Measurements from ENCODE around the gene SLC25A21.
A peak's percentile ranks its signal among the peaks of the same experiment; 100 is the strongest.
"Not testable (repeated sequence)": the region's sequence is repeated elsewhere in the genome, so short reads cannot be mapped to it uniquely, and the experiment has no call there.

Gene SLC25A21

DNA sequence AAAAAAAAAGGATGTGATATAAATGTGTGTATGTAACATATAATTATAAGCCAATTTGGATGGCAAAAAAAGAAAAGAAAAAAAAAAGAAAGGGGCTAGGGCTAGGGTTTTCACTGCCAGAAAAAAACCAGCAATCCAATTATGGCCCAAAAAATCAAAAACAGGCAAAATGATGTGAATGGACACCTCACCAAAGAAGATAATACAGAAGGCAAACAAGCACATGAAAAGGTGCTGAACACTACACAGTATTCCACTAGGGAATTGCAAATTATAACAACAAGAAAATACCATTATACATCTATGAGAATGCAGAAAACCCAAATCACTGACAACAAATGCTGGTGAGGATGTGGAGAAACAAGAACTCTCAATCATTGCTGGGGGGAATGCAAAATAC lies 13.3 kb upstream of the SLC25A21 start:
- no peak for DNase-seq

DNA sequence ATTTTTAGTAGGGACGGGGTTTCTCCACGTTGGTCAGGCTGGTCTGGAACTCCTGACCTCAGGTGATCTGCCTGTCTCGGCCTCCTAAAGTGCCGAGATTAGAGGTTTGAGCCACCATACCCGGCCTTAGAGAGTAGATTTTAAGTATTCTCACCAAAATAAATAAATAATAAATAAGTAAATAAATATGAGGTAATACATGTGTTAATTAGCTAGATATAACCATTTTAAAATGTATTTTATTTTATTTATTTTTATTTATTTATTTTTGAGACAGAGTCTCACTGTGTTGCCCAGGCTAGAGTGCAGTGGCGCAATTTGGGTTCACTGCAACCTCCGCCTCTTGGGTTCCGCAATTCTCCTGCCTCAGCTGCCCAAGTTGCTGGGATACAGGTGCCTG lies 12.1 kb upstream of the SLC25A21 start:
- not testable (repeated sequence) for DNase-seq

DNA sequence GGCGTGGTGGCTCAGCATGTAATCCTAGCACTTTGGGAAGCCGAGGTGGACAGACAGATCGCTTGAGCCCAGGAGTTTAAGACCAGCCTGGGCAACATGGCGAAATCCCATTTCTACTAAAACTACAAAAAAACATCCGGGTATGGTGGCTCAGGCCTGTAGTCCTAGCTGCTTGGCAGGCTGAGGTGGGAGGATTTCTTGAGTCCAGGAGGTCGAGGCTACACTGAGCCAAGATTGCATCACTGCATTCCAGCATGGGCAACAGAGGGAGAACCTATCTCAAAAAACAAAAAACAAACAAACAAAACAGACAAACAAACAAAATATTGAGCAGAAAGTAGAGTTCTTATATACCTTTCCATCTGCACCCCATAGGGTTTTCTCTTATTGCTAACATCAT lies 9.0 kb upstream of the SLC25A21 start:
- no peak for DNase-seq

DNA sequence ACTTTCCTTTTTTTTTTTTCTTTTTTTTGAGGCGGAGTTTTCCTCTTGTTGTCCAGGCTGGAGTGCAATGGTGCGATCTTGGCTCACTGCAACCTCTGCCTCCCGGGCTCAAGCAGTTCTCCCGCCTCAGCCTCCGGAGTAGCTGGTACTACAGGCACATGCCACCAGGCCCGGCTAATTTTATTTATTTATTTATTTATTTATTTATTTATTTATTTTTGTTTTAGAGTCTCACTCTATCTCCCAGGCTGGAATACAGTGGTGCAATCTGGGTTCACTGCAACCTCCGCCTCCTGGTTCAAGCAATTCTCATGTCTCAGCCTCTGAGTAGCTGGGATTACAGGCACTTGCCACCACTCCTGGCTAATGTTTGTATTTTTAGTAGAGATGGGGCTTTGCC lies 8.5 kb upstream of the SLC25A21 start:
- DNase-seq, result not testable (repeated sequence)

DNA sequence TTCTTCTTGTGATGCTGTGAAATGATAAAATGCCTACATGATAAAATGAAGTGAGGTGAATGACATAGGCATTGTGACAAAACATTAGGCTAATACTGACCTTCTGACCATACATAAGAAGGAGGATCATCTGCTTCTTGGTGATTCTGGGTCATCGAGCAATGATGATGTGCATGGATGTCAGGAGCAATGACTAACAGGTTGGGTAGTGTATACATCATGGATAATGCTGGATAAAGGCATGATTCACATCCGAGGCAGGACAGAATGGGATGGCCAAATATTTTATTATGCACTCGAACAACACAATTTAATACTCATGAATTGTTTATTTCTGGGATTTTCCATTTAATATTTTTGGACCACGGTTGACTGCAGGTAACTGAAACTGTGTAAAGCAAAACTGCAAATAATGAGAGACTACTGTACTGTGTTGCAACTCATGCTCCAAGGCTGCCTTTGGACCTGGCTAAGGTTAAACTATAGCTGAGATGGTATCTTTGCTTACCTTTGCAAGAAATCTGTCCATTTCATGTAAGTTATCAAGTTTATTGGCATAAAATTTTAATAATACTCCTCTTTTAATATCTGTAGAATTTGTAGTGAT lies 7.6 kb upstream of the SLC25A21 start:
- no peak for DNase-seq

DNA sequence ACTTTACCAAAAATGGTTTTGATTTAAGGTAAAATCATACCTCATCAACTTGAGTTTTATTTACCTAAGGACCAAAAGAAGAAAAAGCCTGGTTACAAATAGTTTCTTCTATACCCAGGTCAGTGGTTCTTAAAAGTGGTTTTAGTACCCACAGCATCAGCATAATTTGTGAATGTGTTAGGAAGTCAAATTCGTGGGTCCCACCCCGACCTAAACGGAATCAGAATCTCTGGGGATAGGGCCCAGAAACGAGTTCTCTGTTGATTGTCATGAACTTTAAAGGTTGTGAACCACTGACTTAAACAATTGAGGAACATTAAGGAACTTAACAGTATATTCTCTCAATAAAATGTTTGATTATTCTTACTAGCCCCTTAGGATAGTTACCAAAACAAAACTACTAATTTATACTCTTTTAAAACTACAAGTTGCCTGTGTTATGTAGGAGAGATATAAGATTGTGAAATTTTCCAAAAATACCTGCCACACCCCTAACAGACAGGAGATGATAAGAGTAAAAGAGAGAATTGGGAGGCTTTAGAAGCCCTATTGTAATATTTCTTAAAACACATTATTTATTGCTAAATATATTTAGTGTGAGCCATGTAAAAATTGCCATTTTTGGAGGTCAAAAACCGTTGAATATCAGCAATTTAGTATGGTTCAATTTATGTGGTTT lies 669 bp upstream of the SLC25A21 start:
- no peak for DNase-seq

DNA sequence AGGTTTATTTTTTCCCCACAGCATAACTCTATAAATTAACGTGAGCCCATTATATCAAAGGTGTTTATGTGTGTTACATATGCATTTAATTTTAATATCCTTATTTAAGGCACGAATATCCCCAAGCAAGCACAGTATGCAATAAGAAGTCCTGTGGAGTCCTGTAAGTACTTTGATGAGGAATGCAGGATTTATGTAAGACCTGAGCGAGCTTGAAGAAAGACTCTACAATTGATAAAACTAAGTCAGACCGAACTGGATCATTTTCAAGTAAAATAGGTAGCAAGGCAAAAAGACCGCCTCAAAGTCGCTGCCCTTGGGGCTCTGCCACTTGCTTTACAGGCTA lies 755 bp downstream of the SLC25A21 start:
- no peak for DNase-seq

DNA sequence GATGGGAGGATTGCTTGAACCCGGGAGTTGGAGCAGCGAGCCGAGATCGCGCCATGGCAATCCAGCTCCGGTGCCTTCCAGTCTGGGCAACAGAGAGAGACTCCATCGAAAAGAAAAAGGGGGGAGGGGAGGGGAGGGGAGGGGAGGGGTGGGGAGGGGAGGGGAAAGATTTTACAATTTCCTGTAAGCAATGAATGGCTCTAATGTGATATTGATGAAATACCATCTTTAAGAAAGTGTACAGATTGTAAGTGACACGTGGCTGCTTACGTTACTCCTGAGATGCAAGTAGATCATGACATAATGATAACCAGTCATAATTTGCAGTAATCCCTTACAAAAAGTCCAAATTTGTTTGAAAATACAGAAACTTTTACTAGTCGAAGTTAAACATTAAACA lies 1.4 kb downstream of the SLC25A21 start:
- DNase-seq, result no peak

DNA sequence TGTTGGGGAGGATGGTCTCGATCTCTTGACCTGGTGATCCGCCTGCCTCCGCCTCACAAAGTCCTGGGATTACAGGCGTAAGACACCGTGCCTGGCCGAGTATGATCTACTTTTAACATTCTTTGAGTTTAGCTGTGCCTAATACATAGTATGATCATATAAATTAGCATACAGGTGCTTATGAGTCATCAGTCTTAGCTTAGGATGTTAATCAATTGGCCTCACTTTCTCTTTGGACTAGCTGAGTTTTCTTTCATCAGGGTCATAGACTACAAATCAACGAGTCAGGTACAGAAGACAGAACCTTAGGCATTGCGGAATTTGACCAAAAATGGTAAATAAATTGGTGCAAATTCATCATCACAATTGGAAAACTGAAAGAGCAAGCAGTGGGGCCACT lies 2.2 kb downstream of the SLC25A21 start:
- DNase-seq, result no peak

DNA sequence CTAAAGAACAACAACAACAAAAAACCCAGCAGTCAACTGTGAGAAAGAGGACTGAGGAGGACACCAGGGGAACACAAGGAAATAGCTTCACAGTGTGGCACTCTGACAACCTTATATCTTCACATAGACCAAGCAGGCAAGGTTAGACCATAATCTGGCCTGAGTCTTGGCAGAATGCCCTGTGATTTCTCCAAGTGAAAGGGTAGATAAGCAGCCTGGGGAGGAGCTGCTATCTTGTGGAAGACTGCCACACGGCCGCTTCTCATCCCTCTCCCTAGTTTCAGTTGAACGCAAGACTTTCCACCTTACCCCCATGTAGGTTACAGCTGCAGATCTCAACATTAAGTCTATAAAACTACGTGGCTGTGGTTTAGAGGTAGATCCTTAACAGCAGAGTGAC lies 3.7 kb downstream of the SLC25A21 start:
- DNase-seq, result no peak

DNA sequence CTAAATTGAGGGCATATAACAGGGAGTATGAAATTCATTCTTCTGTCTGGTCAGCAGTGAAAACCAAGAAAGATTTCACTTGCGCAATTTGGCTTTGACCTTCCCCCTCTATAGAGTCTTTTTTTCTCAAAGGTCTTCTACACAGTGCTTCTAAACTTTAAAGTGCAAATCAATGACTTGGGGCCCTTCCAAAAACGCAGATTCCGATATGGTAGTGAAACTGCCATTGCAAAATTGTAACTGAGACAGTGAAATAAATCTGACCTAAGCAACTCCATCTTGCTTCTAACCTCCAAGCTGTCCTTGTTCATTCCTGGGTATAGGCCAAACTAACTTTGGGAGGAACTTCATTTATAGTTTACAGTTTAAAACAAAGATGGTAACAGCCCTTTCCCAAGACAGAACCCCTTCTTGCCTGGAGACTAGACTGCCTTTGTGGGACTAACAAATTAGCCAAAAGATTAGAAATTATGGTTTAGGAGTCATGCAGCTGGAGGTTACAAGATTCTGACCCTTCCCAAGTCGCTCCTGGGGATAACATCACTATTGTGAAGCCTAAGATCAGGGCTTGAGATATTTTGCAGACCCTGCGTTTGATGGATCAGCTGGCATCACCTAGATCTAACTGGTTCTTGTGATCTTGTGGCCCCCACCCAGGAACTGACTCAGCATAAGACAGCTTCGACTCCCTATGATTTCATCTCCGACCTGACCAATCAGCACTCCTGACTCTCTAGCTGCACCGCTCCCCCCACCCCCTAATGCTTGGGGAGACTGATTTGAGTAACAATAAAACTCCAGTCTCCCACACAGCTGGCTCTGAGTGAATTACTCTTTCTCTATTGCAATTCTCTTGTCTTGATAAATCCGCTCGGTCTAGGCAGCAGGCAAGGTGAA lies 5.0 kb downstream of the SLC25A21 start:
- DNase-seq, result no peak

DNA sequence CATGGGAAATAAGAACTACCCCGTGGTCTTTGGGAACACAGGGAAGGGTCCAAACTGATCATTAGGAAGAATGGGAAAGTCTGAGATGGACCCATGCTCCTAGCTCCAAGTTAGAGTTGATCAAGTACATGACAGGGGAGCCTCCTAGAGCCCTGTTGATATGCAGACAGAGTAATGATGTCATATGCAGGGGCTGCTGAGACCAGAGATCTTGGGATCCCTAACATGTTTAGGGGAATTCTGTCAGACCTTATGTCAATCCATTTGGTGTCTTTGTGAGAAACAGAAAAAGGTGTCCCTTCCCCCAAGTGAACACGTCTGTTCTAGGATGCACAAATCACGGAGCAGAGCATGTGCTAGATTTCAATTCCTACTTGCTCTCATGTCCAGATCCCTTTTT lies 6.6 kb downstream of the SLC25A21 start:
- no peak for DNase-seq

DNA sequence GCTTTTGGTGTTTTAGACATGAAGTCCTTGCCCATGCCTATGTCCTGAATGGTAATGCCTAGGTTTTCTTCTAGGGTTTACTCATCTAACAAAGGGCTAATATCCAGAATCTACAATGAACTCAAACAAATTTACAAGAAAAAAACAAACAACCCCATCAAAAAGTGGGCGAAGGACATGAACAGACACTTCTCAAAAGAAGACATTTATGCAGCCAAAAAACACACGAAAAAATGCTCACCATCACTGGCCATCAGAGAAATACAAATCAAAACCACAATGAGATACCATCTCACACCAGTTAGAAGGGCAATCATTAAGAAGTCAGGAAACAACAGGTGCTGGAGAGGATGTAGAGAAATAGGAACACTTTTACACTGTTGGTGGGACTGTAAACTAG lies 10.1 kb downstream of the SLC25A21 start:
- DNase-seq, result not testable (repeated sequence)

DNA sequence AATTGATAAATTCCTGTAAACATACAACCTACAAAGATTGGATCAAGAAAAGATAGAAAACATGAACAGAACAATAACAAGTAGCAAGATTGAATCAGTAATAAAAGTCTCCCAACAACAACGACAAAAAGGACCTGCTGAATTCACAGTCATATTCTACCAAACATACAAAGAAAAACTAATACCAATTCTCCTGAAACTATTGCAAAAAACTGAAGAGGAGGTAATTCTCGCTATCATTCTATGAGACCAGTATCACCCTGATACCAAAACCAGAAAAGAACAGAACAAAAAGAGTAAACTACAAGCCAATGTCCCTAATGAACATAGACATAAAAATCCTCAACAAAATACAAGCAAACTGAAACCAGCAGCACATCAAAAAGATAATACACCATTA lies 14.4 kb downstream of the SLC25A21 start:
- no peak for DNase-seq

DNA sequence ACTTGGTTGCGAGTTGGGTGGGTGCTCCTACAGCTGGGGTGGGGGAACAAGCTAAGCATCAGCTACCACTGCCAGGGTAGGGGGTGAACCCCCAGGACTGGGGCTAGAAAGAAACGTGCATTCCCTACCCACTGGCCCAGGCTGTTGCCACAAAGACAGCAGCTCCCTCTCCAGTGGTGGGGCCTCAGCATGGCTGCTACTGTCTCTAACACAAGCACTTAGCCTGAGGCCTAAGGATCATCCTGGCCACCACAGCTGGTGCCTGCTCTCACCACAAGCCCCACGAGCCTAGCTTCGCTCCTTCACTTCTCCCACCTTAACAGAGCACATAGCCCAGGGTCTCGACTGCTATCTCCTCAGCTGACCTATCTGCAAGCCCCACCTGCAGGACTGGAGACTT lies 18.9 kb downstream of the SLC25A21 start:
- no peak for DNase-seq

DNA sequence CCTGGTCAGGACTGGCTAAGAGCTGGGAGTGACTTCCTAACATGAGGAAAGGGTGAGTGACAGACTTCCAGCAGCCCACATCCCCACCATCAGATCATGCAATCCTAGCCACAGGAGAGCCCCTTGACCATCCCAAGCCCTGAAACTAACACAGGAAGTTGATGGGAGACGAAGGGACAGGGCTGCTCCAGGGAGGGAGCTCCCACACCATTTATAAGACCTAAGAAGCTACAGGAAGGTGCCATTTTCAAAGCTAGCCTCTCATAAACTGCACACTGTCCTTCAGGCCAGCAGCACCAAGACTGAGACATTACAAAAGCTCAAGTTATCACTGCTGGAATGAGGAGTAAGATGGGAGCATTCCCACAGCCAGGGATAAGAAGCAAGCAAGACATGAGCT lies 19.4 kb downstream of the SLC25A21 start:
- no peak for DNase-seq

DNA sequence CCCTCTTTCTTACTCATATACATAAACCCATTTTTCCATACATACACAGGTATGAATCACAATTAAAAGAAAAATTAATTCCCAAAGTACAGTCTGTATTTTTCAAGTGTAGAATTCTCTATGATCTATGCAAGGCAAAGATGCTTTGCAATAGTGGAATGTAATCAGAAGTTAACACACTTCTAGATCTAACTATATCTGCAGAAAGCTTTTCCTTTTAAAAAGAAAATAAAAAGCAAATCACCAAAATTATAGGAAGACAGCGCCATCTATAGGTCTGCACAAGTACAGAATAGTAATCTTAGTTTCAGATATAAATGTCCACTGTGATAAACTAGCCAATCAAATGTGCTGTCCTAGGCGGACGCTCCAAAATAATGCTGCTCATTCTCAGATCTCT lies 22.0 kb downstream of the SLC25A21 start:
- DNase-seq, result no peak

DNA sequence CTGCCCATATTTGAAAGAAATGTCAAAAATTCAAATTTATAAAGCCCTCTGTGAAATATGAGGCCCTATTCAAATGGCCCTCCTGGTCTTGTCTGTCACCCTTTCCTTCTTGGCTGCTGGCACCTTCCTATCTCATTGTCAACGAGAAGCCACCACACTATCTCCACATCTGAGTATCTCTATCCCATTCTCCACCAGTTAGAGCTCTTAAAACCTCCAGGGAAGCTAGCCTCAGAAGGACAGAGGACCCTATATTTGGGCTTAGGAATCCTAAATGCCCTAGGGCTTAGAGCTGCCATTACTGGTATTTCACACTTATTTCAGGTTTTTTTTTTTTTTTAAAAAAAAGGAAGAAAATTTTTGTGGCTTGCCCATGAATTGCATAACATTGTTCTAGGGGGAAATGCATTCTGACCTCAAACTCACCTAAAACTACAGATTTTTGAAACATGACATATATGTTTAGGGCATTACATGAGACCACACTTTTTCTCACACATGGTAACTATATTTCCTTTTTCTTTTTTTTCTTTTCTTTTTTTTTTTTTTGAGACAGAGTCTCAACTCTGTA lies 25.0 kb downstream of the SLC25A21 start:
- no peak for DNase-seq

DNA sequence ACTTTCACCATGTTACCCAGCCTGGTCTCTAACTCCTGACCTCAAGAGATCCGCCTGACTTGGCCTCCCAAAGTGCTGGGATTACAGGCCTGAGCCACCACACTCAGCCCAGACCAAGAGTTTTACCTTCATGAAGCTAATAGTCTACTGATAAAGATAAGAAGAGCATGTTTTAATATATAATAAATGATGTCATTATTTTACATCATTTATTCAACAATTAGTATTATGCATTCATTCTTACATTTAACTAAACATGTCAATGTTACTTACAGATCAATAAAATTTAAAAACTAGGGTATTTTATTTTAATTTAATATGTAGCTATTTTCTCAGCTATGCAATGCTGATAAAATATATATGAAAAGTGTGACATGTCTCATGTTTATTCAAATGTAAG lies 26.0 kb downstream of the SLC25A21 start:
- DNase-seq, result not testable (repeated sequence)

DNA sequence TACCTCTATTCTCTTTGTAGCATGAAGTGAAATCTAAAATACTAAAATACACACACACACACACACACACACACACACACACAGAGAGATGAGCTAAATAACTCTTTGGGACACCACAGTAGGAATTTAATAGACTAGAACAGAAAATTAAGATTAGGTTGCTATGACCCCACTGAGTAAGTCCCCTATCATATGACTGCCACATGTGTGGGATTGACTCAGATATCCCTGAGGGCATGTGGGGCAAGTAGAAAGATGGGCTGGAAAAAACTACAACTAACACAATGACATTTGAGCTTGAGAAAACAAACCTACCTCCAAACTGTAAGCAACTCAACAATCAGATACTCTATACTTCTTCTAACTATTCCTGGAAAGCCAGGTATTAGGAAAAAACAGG lies 27.0 kb downstream of the SLC25A21 start:
- peak; percentile 26 for DNase-seq

DNA sequence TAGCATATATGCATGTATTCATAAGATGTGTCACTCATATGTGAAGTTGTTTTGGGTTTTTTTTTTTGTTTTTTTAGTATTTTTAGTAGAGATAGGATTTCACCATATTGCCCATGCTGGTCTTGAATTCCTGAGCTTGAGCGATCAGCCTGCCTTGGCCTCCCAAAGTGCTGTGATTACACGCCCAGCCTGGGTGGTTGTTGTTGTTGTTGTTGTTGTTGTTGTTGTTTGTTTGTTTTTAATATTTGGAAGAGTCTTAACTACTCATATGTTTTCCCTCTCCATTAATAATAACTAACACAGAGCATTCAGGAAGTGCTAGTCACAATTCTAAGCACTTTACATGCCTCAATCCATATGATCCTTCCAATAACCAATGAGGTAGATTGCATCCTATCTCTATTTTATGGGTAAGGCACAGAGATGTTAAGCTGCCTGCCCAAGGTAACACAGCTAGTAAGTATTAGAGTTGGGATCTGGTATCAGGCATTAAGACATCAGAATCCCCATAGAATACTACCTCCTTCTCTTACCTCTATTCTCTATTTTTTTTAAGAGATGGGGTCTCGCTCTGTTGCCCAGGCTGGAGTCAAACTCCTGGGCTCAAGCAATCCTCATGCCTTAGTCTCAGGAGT lies 27.6 kb downstream of the SLC25A21 start:
- DNase-seq, result no peak

DNA sequence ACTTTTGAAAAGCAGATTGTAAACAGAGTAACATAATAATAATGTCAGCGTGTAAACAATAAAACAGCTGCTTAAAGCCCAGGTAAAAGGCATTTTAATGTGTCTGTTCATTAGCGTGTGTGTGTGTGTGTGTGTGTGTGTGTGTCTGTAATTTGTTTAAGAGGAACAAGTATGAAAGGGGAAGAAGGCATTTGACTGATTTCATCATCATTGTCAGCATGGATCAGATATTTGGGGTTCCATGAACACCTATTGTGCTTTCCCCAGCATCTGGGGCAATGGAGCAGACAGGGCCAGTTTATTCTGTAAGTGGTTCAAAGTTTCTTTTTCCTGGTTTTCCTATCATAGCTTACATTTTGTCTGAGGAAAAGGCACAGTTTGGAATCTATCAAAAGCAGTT lies 28.9 kb downstream of the SLC25A21 start:
- no peak for DNase-seq

DNA sequence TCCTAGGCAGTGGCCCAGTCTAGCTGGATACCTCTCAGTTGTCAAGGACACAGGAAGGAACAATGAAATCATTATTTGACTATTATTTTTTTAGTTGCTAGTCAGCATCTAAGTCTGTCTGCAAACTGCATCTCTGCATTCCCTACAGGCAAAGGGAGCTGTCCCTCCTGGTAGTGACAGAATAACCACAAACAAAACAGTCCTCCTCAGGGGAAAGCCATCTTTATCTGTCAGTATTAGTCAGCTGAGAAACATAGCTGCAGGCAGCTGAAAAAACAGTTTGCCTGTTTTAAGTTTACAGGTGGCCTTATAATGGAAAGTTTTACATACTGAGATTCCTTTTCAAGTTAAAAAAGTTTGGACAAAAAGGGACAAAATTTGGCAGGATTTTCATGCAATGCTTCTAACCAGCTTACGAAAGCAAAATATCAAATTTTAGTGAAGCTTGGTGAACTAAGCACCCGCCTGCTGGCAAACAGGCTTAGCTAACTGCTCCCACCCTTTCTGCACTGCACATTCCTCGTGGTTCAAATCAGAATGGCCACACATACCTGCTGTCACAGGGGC lies 29.5 kb downstream of the SLC25A21 start:
- peak; percentile 37 for DNase-seq

All from T1000 (cell line).